Stimulated activated effector memory CD8-positive, alpha-beta T cell treated with anti-CD3 and anti-CD28 coated beads, Interleukin-12 subunit alpha, Interleukin-12 subunit beta, amount 100 ng/mL, for 72 hours (primary cell): Measurements from ENCODE around the gene SDCCAG8.

Experiments used
- ATAC-seq: fragments of 150-1000 bp; cut with Tn5 transposase; 2 replicates; pipeline ENCODE4 v1.10.0; 2021
- DNase-seq, 2 donors: peaks; one replicate each; pipeline ENCODE4 v3.0.0; 2021 to 2022; ENCODE audit warnings: low spot score in 2 of 2
- H3K27ac Mint-ChIP-seq: one replicate; pipeline ENCODE4 v1.8.0; 2022; ENCODE audit warnings: mild to moderate bottlenecking, mixed read lengths
- H3K36me3 Mint-ChIP-seq: one replicate; pipeline ENCODE4 v1.8.0; 2022; ENCODE audit warnings: mild to moderate bottlenecking, mixed read lengths
- H3K4me1 Mint-ChIP-seq: one replicate; pipeline ENCODE4 v1.8.0; 2022; ENCODE audit warnings: mixed read lengths
- H3K4me3 Mint-ChIP-seq: one replicate; pipeline ENCODE4 v1.8.0; 2022; ENCODE audit warnings: mild to moderate bottlenecking, mixed read lengths
- H3K9me3 Mint-ChIP-seq: one replicate; pipeline ENCODE4 v1.8.0; 2022; ENCODE audit warnings: mixed read lengths

Gene SDCCAG8

GRCh38 chr1:243420946-243421685 is 165.3 kb downstream of the SDCCAG8 start:
- DNase-seq = no peak
- Mint-ChIP-seq H3K9me3 (no peaks in the 10 kb centered on the region), H3K27ac (no peak overlapping the region), H3K4me1 (peaks cover 19% of the 10 kb centered on the region), H3K36me3 (no peaks in the 10 kb centered on the region), H3K4me3 (peak overlapping the region; percentile 41)
- no peak for ATAC-seq

GRCh38 chr1:243421784-243422183 is 165.9 kb downstream of the SDCCAG8 start:
- Mint-ChIP-seq H3K27ac (peak overlapping the region; percentile 27), H3K36me3 (no peaks in the 10 kb centered on the region), H3K9me3 (no peaks in the 10 kb centered on the region), H3K4me1 (peaks cover 13% of the 10 kb centered on the region), H3K4me3 (peak overlapping the region; percentile 41)
- peak; percentile 98 for ATAC-seq
- peak; percentile 15 to 60 for DNase-seq

GRCh38 chr1:243422362-243422761 is 166.5 kb downstream of the SDCCAG8 start:
- Mint-ChIP-seq H3K36me3 (no peaks in the 10 kb centered on the region), H3K9me3 (no peaks in the 10 kb centered on the region), H3K4me1 (peaks cover 13% of the 10 kb centered on the region), H3K27ac (no peak overlapping the region), H3K4me3 (peak overlapping the region; percentile 41)
- ATAC-seq (no peak), DNase-seq (no peak)

- Mint-ChIP-seq H3K9me3 (no peaks in the 10 kb centered on the region), H3K27ac (no peak overlapping the region), H3K36me3 (no peaks in the 10 kb centered on the region), H3K4me1 (no peaks in the 10 kb centered on the region), H3K4me3 (no peak overlapping the region)
- DNase-seq (no peak), ATAC-seq (no peak)
Observed at GRCh38 chr1:243428084-243428483, 172.2 kb downstream of the SDCCAG8 start.

GRCh38 chr1:243428617-243429342 is 172.9 kb downstream of the SDCCAG8 start:
- DNase-seq (no peak), ATAC-seq (no peak)
- no peaks in the 10 kb centered on the region for H3K4me1 Mint-ChIP-seq
- H3K27ac Mint-ChIP-seq = no peak overlapping the region
- no peak overlapping the region for H3K4me3 Mint-ChIP-seq
- no peaks in the 10 kb centered on the region for H3K36me3 Mint-ChIP-seq
- no peaks in the 10 kb centered on the region for H3K9me3 Mint-ChIP-seq

GRCh38 chr1:243431591-243431990 is 175.8 kb downstream of the SDCCAG8 start:
- DNase-seq = no peak
- H3K4me1 Mint-ChIP-seq = no peaks in the 10 kb centered on the region
- H3K4me3 Mint-ChIP-seq = no peak overlapping the region
- no peak for ATAC-seq
- no peak overlapping the region for H3K27ac Mint-ChIP-seq
- no peaks in the 10 kb centered on the region for H3K9me3 Mint-ChIP-seq
- no peaks in the 10 kb centered on the region for H3K36me3 Mint-ChIP-seq

GRCh38 chr1:243432136-243432535 is 176.3 kb downstream of the SDCCAG8 start:
- H3K9me3 Mint-ChIP-seq = no peaks in the 10 kb centered on the region
- no peaks in the 10 kb centered on the region for H3K4me1 Mint-ChIP-seq
- DNase-seq = no peak
- ATAC-seq = no peak
- H3K36me3 Mint-ChIP-seq = no peaks in the 10 kb centered on the region
- H3K27ac Mint-ChIP-seq = no peak overlapping the region
- H3K4me3 Mint-ChIP-seq = no peak overlapping the region

- H3K4me3 Mint-ChIP-seq = no peak overlapping the region
- no peak for DNase-seq
- H3K36me3 Mint-ChIP-seq = no peaks in the 10 kb centered on the region
- H3K4me1 Mint-ChIP-seq = no peaks in the 10 kb centered on the region
- no peak overlapping the region for H3K27ac Mint-ChIP-seq
- H3K9me3 Mint-ChIP-seq = no peaks in the 10 kb centered on the region
- ATAC-seq = peak; percentile 78
Observed at GRCh38 chr1:243433737-243434370, 178.0 kb downstream of the SDCCAG8 start.

- H3K27ac Mint-ChIP-seq = no peak overlapping the region
- no peaks in the 10 kb centered on the region for H3K9me3 Mint-ChIP-seq
- DNase-seq (no peak), ATAC-seq (no peak)
- H3K4me1 Mint-ChIP-seq = no peaks in the 10 kb centered on the region
- no peaks in the 10 kb centered on the region for H3K36me3 Mint-ChIP-seq
- H3K4me3 Mint-ChIP-seq = no peak overlapping the region
Observed at GRCh38 chr1:243434594-243434993, 178.8 kb downstream of the SDCCAG8 start.

- ATAC-seq = no peak
- DNase-seq = no peak
- Mint-ChIP-seq H3K9me3 (no peaks in the 10 kb centered on the region), H3K4me3 (no peak overlapping the region), H3K27ac (no peak overlapping the region), H3K4me1 (no peaks in the 10 kb centered on the region), H3K36me3 (no peaks in the 10 kb centered on the region)
Observed at GRCh38 chr1:243435836-243436235, 180.0 kb downstream of the SDCCAG8 start.

GRCh38 chr1:243438146-243438545 is 182.3 kb downstream of the SDCCAG8 start:
- no peaks in the 10 kb centered on the region for H3K9me3 Mint-ChIP-seq
- H3K4me1 Mint-ChIP-seq = no peaks in the 10 kb centered on the region
- DNase-seq (no peak), ATAC-seq (no peak)
- H3K27ac Mint-ChIP-seq = no peak overlapping the region
- no peaks in the 10 kb centered on the region for H3K36me3 Mint-ChIP-seq
- no peak overlapping the region for H3K4me3 Mint-ChIP-seq

- H3K4me3 Mint-ChIP-seq = no peak overlapping the region
- no peaks in the 10 kb centered on the region for H3K36me3 Mint-ChIP-seq
- no peak overlapping the region for H3K27ac Mint-ChIP-seq
- ATAC-seq (no peak), DNase-seq (no peak)
- H3K9me3 Mint-ChIP-seq = no peaks in the 10 kb centered on the region
- H3K4me1 Mint-ChIP-seq = no peaks in the 10 kb centered on the region
Observed at GRCh38 chr1:243438815-243439214, 183.0 kb downstream of the SDCCAG8 start.

GRCh38 chr1:243440406-243440805 is 184.6 kb downstream of the SDCCAG8 start:
- Mint-ChIP-seq H3K4me3 (no peak overlapping the region), H3K4me1 (no peaks in the 10 kb centered on the region)
- DNase-seq = no peak

GRCh38 chr1:243441601-243442000 is 185.8 kb downstream of the SDCCAG8 start:
- H3K4me3 Mint-ChIP-seq = no peak overlapping the region
- no peak for DNase-seq
- no peaks in the 10 kb centered on the region for H3K4me1 Mint-ChIP-seq
- ATAC-seq = no peak
- H3K36me3 Mint-ChIP-seq = no peaks in the 10 kb centered on the region
- H3K9me3 Mint-ChIP-seq = no peaks in the 10 kb centered on the region
- H3K27ac Mint-ChIP-seq = no peak overlapping the region

More at GRCh38 chr1:243440406-243440805, 184.6 kb downstream of the SDCCAG8 start:
- no peak for ATAC-seq
- H3K9me3 Mint-ChIP-seq = no peaks in the 10 kb centered on the region
- no peaks in the 10 kb centered on the region for H3K36me3 Mint-ChIP-seq
- H3K27ac Mint-ChIP-seq = no peak overlapping the region

- H3K27ac Mint-ChIP-seq = no peak overlapping the region
Observed at GRCh38 chr1:243443557-243443956, 187.7 kb downstream of the SDCCAG8 start.

GRCh38 chr1:243447347-243447746 is 191.5 kb downstream of the SDCCAG8 start:
- Mint-ChIP-seq H3K4me3 (no peak overlapping the region), H3K4me1 (no peaks in the 10 kb centered on the region), H3K36me3 (no peaks in the 10 kb centered on the region), H3K27ac (no peak overlapping the region), H3K9me3 (no peaks in the 10 kb centered on the region)
- DNase-seq (no peak), ATAC-seq (no peak)

More at GRCh38 chr1:243443557-243443956, 187.7 kb downstream of the SDCCAG8 start:
- ATAC-seq = no peak
- no peaks in the 10 kb centered on the region for H3K9me3 Mint-ChIP-seq
- no peak overlapping the region for H3K4me3 Mint-ChIP-seq
- no peaks in the 10 kb centered on the region for H3K4me1 Mint-ChIP-seq
- DNase-seq = no peak
- no peaks in the 10 kb centered on the region for H3K36me3 Mint-ChIP-seq
